Vagina (tissue), 2 donors: ENCODE measurements around the gene PRSS36. TPM values are rescaled to one million over a fixed set of nuclear protein-coding genes. Genes with fewer than 3 reads are reported as not detected.
A peak's percentile ranks its signal among the peaks of the same experiment; 100 is the strongest.
"Not testable (repeated sequence)": the region's sequence is repeated elsewhere in the genome, so short reads cannot be mapped to it uniquely, and the experiment has no call there.

Experiments used
- DNase-seq, 2 donors: peaks; one replicate each; pipeline ENCODE4 v3.0.0-alpha.2; 2017; ENCODE audit errors: extremely low spot score in 2 of 2
- H3K27ac ChIP-seq: fragments of 200-600 bp; sonication (generic); one replicate; pipeline ENCODE4 v1.5.1; 2019
- H3K27me3 ChIP-seq: fragments of 200-600 bp; sonication (generic); one replicate; pipeline ENCODE4 v1.5.1; 2019
- H3K36me3 ChIP-seq, 2 donors: fragments of 200-600 bp; sonication (generic); one replicate each; pipeline ENCODE4 v1.5.1; 2017 to 2019
- H3K4me1 ChIP-seq: fragments of 200-600 bp; sonication (generic); one replicate; pipeline ENCODE4 v1.5.1; 2019
- H3K4me3 ChIP-seq, 2 donors: fragments of 200-600 bp; sonication (generic); 1 replicate in 1 of 2; 2 replicates in 1 of 2; pipeline ENCODE4 v1.5.1; 2016 to 2019
- H3K9me3 ChIP-seq: fragments of 200-600 bp; sonication (generic); one replicate; pipeline ENCODE4 v1.5.1; 2019
- POLR2A ChIP-seq, 2 donors: fragments of 450-650 bp; IDR thresholded peaks; one replicate each; pipeline ENCODE4 v1.6.1; 2017; ENCODE audit warnings: antibody characterized with exemption in 2 of 2, mild to moderate bottlenecking in 2 of 2, moderate library complexity in 2 of 2
- POLR2AphosphoS5 ChIP-seq, 2 donors: sonication (generic); formaldehyde crosslinking; IDR thresholded peaks; one replicate each; pipeline ENCODE4 v1.9.0; 2017; ENCODE audit warnings: antibody characterized with exemption in 2 of 2, mild to moderate bottlenecking in 2 of 2, low read depth in 1 of 2; ENCODE audit not compliant: insufficient read depth in 1 of 2
- intact Hi-C: fragments of 100-400 bp; cut with DNase I; formaldehyde crosslinking; loops from one replicate; pipeline ENCODE4 v1.15.1; 2023
- total RNA-seq: library from RNA; depleted of rRNA; stranded (reverse); fragments of >200 nt; gene quantifications from one replicate; pipeline ENCODE4 v1.2.3, GENCODE V29; 2016
- TF ChIP-seq, protein P1 (sequence below), 3 experiments: fragments of 450-650 bp in 2 of 3; fragments of 200-600 bp in 1 of 3; sonication (generic) in 1 of 3; IDR thresholded peaks; one replicate each; pipeline ENCODE4 v1.5.1; 2017 to 2019; ENCODE audit warnings: antibody characterized with exemption in 3 of 3, mild to moderate bottlenecking in 2 of 3, moderate library complexity in 2 of 3

PRSS36 gene
- total RNA-seq, 1 donor from 2014 or later, result 1.2 TPM

DNA sequence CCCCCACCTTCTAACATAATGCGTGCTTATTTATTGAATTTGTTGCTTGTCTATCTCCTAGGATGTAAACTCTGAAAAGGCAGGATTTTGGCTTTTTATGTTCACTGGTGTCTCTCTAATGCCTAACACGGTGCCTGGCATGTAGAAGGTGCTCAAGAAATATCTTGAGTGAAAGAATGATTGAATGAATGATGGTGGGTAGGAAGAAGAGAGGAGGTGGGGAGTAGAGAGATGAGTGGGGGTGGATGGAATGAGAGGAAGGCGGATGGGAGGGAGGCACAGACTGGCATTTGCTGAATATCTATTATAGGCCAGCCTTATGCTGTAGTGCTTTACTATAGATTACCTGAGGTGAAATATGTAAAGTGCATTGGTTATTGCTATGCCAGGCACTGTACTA is 2.3 kb downstream of the PRSS36 start:
- no peak overlapping the region for H3K4me3 ChIP-seq
- DNase-seq, result no peak
- intact Hi-C loops, result loop anchor here (10.0 kb wide), 1 partner anchor 63 kb away; the partner anchor contains the start of gene PRSS53

DNA sequence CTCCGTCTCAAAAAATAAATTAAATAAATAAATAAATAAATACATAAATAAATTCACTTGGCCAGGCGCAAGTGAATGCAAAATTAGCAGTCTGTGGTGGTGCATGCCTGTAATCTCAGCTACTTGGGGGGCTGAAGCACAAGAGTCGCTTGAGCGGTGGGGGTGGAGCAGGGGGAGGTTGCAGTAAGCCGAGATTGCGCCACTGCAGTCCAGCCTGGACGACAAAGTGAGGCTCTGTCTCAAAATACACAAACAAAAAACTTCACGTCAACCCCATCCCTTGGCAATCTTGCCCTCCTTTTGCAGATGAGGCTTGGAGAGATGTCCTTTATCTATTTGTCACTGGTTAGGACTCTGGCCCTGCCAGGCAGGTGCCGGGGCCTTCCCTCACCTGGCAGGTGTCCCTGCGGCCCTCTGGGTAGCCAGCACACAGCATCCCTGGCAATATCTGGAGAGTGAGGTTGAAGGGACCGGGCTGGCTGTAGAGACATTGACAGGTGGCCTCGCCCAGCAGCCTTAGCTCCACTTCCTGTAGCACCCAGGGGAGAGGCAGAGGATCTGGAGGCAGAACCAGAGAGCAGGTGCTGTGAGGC is 4.4 kb downstream of the PRSS36 start:
- Histone ChIP-seq H3K27ac (no peak overlapping the region), H3K9me3 (no peaks in the 10 kb centered on the region), H3K4me3 (no peak overlapping the region), H3K4me1 (peaks cover 26% of the 10 kb centered on the region), H3K27me3 (no peaks in the 10 kb centered on the region), H3K36me3 (no peaks in the 10 kb centered on the region)
- DNase-seq, result no peak
- intact Hi-C loops, result loop anchor here (10.0 kb wide), 1 partner anchor 61 kb away; the partner anchor contains the start of gene PRSS53
- TF ChIP-seq POLR2A (IDR thresholded peaks at IDR 0.05) (no peak), POLR2AphosphoS5 (IDR thresholded peaks at IDR 0.05; ENCODE audit: insufficient read depth in 1 of 2, low read depth in 1 of 2) (no peak)
- TF ChIP-seq, protein P1, sequence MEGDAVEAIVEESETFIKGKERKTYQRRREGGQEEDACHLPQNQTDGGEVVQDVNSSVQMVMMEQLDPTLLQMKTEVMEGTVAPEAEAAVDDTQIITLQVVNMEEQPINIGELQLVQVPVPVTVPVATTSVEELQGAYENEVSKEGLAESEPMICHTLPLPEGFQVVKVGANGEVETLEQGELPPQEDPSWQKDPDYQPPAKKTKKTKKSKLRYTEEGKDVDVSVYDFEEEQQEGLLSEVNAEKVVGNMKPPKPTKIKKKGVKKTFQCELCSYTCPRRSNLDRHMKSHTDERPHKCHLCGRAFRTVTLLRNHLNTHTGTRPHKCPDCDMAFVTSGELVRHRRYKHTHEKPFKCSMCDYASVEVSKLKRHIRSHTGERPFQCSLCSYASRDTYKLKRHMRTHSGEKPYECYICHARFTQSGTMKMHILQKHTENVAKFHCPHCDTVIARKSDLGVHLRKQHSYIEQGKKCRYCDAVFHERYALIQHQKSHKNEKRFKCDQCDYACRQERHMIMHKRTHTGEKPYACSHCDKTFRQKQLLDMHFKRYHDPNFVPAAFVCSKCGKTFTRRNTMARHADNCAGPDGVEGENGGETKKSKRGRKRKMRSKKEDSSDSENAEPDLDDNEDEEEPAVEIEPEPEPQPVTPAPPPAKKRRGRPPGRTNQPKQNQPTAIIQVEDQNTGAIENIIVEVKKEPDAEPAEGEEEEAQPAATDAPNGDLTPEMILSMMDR (IDR thresholded peaks at IDR 0.05), result no peak

More for the DNA sequence above, 2.3 kb downstream of the PRSS36 start:
- H3K27ac ChIP-seq, result no peak overlapping the region
- TF ChIP-seq POLR2AphosphoS5 (IDR thresholded peaks at IDR 0.05; ENCODE audit: insufficient read depth in 1 of 2, low read depth in 1 of 2) (no peak), POLR2A (IDR thresholded peaks at IDR 0.05) (no peak)
- TF ChIP-seq, protein P1 (IDR thresholded peaks at IDR 0.05), result no peak
- H3K36me3 ChIP-seq, result no peaks in the 10 kb centered on the region
- no peaks in the 10 kb centered on the region for H3K27me3 ChIP-seq
- H3K4me1 ChIP-seq, result peaks cover 12% of the 10 kb centered on the region
- no peaks in the 10 kb centered on the region for H3K9me3 ChIP-seq

DNA sequence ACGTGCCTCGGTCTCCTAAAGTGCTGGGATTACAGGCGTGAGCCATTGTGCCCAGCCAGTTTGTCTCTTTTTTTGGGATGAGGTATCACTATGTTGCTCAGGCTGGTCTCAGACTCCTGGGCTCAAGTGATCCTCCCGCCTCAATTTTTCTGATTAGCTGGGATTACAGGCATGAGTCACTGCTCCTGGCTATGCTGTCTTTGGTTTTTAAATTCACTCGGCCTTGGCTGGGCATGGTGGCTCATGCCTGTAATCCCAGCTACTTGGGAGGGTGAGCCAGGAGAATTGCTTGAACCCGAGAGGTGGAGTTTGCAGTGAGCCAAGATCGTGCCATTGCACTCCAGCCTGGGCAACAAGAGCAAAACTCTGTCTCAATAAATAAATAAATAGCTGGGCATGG is 5.4 kb downstream of the PRSS36 start:
- intact Hi-C loops, result loop anchor here (5.0 to 10.0 kb wide), 3 partner anchors 60 to 157 kb away; partner anchors contain the start of genes HSD3B7, PRSS53 and STX4

DNA sequence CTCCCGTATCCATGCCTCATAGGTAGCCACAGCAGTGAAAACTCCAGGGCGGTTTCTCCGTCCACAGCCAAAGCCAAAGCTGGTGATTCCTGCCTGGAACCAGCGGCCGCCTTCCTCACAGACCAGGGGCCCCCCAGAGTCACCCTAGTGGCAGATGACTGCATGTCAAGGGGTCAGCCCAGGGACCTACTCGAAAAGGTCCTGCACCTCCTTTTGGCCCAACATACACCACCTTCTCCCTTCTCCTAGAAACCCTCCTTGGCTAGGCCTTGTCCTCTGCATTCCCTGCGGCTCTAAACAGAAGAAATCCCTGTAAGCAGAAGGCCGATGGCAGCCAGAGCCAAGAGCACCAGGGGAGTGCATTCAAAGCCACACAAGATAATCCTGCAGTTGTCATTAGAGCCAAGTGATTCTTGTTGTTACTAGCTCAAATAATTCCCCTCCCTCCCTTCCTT is 6.1 kb downstream of the PRSS36 start:
- intact Hi-C loops, result loop anchor here (2.0 to 10.0 kb wide), 4 partner anchors 35 to 156 kb away; partner anchors contain the start of genes HSD3B7, PRSS53 and STX4
- peak in 1 of 2 donors; percentile 83 for DNase-seq
- H3K4me3 ChIP-seq, result no peak overlapping the region
- no peaks in the 10 kb centered on the region for H3K36me3 ChIP-seq
- H3K27ac ChIP-seq, result no peak overlapping the region
- no peaks in the 10 kb centered on the region for H3K27me3 ChIP-seq
- H3K9me3 ChIP-seq, result no peaks in the 10 kb centered on the region
- TF ChIP-seq, protein P1 (IDR thresholded peaks at IDR 0.05), result no peak
- no peak for TF ChIP-seq POLR2AphosphoS5 (IDR thresholded peaks at IDR 0.05; ENCODE audit: insufficient read depth in 1 of 2, low read depth in 1 of 2)
- no peak for TF ChIP-seq POLR2A (IDR thresholded peaks at IDR 0.05)
- H3K4me1 ChIP-seq, result peaks cover 36% of the 10 kb centered on the region

More for the DNA sequence above, 5.4 kb downstream of the PRSS36 start:
- DNase-seq, H3K36me3 ChIP-seq, H3K27ac ChIP-seq, H3K27me3 ChIP-seq, H3K9me3 ChIP-seq, H3K4me3 ChIP-seq: not testable (repeated sequence)
- H3K4me1 ChIP-seq, result peaks cover 29% of the 10 kb centered on the region

DNA sequence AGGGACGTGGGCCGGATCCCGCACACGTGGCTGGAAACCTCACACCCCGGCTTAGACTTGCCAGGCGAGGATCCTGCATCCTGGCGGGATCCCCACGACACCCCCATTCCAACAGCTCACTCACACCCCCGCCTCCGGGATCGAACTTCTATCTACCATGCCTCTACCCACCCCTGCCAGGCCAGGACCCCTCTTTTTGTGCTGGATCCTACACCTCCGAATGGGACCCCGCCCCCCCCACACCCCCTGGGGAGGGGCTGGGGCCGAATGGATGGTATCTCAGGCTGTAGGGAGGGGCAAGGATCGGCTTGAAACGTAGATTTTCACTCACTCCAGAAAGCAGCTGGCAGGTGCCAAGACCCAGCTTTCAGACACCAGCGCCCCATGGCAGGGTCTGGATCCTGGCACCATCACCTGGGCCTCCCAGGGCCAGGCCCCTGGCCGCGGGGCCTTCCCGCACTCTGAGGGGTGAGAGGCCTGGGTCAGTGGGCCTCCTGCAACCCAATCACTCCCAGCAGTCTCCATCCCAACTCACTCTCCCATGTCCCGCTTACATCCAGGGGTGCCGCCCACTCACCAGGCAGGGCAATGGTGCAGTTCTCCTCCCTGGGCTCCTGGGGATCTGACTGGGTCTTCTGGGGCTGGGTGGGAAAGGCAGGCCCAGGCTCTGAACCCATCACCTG is 6.7 kb downstream of the PRSS36 start:
- intact Hi-C loops, result loop anchor here (2.0 to 10.0 kb wide), 4 partner anchors 36 to 156 kb away; partner anchors contain the start of genes HSD3B7, PRSS53 and STX4
- peaks cover 38% of the 10 kb centered on the region for H3K4me1 ChIP-seq
- peak overlapping the region; percentile 87 for H3K27ac ChIP-seq

More for the DNA sequence above, 6.7 kb downstream of the PRSS36 start:
- Histone ChIP-seq H3K27me3 (no peaks in the 10 kb centered on the region), H3K4me3 (peak overlapping the region; percentile 51 to 70), H3K36me3 (no peaks in the 10 kb centered on the region), H3K9me3 (no peaks in the 10 kb centered on the region)
- peak in 1 of 2 donors; percentile 88 for DNase-seq
- TF ChIP-seq POLR2AphosphoS5 (IDR thresholded peaks at IDR 0.05; ENCODE audit: insufficient read depth in 1 of 2, low read depth in 1 of 2), result no peak
- TF ChIP-seq, protein P1 (IDR thresholded peaks at IDR 0.05), result no peak
- no peak for TF ChIP-seq POLR2A (IDR thresholded peaks at IDR 0.05)
